Activated T-cell treated with anti-CD3 and anti-CD28 coated beads for 4 hours (primary cell): Measurements from ENCODE around the gene COL5A2.

Experiments used
- DNase-seq: peaks from one replicate; pipeline ENCODE4 v3.0.0-alpha.2; 2020

Gene COL5A2

GRCh38 chr2:189045836-189046235, 133.7 kb downstream of the COL5A2 start:
- no peak for DNase-seq

- no peak for DNase-seq
These were observed 142.0 kb downstream of the COL5A2 start for GRCh38 chr2:189037518-189037917.

- DNase-seq = no peak
These were observed 154.5 kb downstream of the COL5A2 start for GRCh38 chr2:189024901-189025618.

- no peak for DNase-seq
These were observed 157.1 kb downstream of the COL5A2 start for GRCh38 chr2:189022492-189022891.

GRCh38 chr2:189022053-189022481, 157.5 kb downstream of the COL5A2 start:
- no peak for DNase-seq

GRCh38 chr2:189020179-189020578, 159.4 kb downstream of the COL5A2 start:
- no peak for DNase-seq

- DNase-seq = no peak
These were observed 160.9 kb downstream of the COL5A2 start for GRCh38 chr2:189018631-189019030.

GRCh38 chr2:189016311-189016861, 163.2 kb downstream of the COL5A2 start:
- no peak for DNase-seq

GRCh38 chr2:189015359-189015758, 164.2 kb downstream of the COL5A2 start:
- no peak for DNase-seq

GRCh38 chr2:189014449-189015138, 165.0 kb downstream of the COL5A2 start:
- DNase-seq = no peak

- no peak for DNase-seq
These were observed 165.7 kb downstream of the COL5A2 start for GRCh38 chr2:189013671-189014448.

GRCh38 chr2:189013031-189013430, 166.5 kb downstream of the COL5A2 start:
- no peak for DNase-seq

- DNase-seq = no peak
These were observed 167.2 kb downstream of the COL5A2 start for GRCh38 chr2:189012351-189012750.

- no peak for DNase-seq
These were observed 169.0 kb downstream of the COL5A2 start for GRCh38 chr2:189010536-189010935.

GRCh38 chr2:189008555-189009262, 170.9 kb downstream of the COL5A2 start:
- DNase-seq = no peak

GRCh38 chr2:189002079-189002478, 177.5 kb downstream of the COL5A2 start:
- DNase-seq = no peak

- no peak for DNase-seq
These were observed 179.3 kb downstream of the COL5A2 start for GRCh38 chr2:189000221-189000620.

- DNase-seq = no peak
These were observed 182.3 kb downstream of the COL5A2 start for GRCh38 chr2:188997263-188997662.

GRCh38 chr2:188993247-188993646, 186.3 kb downstream of the COL5A2 start:
- no peak for DNase-seq

- no peak for DNase-seq
These were observed 192.7 kb downstream of the COL5A2 start for GRCh38 chr2:188986839-188987238.

GRCh38 chr2:188984680-188985079, 194.9 kb downstream of the COL5A2 start:
- DNase-seq = no peak

- DNase-seq = no peak
These were observed 195.5 kb downstream of the COL5A2 start for GRCh38 chr2:188984065-188984491.
